Activated naive CD4-positive, alpha-beta T cell treated with anti-CD3 and anti-CD28 coated beads, Interleukin-2, amount 50 U/mL, for 24 hours (primary cell): ENCODE results near the gene RYR1.
"Not testable (repeated sequence)": the region's sequence is repeated elsewhere in the genome, so short reads cannot be mapped to it uniquely, and the experiment has no call there.

Source experiments
- H3K27ac Mint-ChIP-seq: one replicate; pipeline ENCODE4 v1.8.0; 2021; ENCODE audit warnings: mild to moderate bottlenecking, mixed read lengths
- H3K27me3 Mint-ChIP-seq: one replicate; pipeline ENCODE4 v1.8.0; 2021; ENCODE audit warnings: mixed read lengths
- H3K36me3 Mint-ChIP-seq: one replicate; pipeline ENCODE4 v1.8.0; 2021; ENCODE audit warnings: mixed read lengths
- H3K4me1 Mint-ChIP-seq: one replicate; pipeline ENCODE4 v1.8.0; 2021; ENCODE audit warnings: mixed read lengths
- H3K4me3 Mint-ChIP-seq: one replicate; pipeline ENCODE4 v1.8.0; 2021; ENCODE audit warnings: mild to moderate bottlenecking, mixed read lengths
- H3K9me3 Mint-ChIP-seq: one replicate; pipeline ENCODE4 v1.8.0; 2021; ENCODE audit warnings: mixed read lengths

RYR1 gene

DNA sequence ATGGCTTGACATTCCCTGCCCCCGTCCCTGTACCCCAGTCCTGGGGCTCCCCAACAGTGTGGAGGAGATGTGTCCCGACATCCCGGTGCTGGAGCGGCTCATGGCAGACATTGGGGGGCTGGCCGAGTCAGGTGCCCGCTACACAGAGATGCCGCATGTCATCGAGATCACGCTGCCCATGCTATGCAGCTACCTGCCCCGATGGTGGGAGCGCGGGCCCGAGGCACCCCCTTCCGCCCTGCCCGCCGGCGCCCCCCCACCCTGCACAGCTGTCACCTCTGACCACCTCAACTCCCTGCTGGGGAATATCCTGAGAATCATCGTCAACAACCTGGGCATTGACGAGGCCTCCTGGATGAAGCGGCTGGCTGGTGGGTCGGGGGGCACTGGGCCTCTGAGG, 83.8 kb downstream of the RYR1 start:
- H3K9me3 Mint-ChIP-seq: no peaks in the 10 kb centered on the region

DNA sequence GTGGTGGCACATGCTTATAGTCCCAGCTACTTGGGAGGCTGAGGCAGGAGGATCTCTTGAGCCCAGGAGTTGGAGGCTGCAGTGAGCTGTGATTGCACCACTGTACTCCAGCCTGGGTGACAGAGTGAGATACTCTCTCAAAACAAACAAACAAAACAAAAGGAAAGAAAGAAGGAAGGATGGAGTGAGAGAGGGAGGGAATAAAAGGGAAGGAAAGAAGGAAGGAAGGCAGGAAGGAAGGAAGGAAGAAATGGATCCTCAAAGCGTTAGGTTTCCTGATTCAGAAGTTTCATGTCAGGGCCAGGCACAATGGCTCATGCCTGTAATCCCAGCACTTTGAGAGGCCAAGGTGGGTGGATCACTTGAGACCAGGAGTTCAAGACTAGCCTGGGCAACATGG, 84.5 kb downstream of the RYR1 start:
- H3K27ac Mint-ChIP-seq, H3K4me3 Mint-ChIP-seq, H3K36me3 Mint-ChIP-seq, H3K9me3 Mint-ChIP-seq, H3K27me3 Mint-ChIP-seq, H3K4me1 Mint-ChIP-seq: not testable (repeated sequence)

More for the DNA sequence above, 83.8 kb downstream of the RYR1 start:
- Mint-ChIP-seq H3K27me3 (no peaks in the 10 kb centered on the region), H3K36me3 (no peaks in the 10 kb centered on the region), H3K4me3 (no peak overlapping the region), H3K27ac (no peak overlapping the region), H3K4me1 (peaks cover 6% of the 10 kb centered on the region)

DNA sequence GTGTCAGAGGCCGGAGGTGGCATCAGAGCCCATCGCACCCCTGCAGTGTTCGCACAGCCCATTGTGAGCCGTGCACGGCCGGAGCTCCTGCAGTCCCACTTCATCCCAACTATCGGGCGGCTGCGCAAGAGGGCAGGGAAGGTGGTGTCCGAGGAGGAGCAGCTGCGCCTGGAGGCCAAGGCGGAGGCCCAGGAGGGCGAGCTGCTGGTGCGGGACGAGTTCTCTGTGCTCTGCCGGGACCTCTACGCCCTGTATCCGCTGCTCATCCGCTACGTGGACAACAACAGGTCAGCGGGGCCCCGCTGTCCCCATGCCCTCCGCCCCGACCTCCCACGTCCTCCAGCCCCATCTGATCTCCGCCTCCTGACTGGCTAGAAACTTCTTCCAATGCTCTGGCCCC, 85.7 kb downstream of the RYR1 start:
- no peak overlapping the region for H3K4me3 Mint-ChIP-seq
- H3K9me3 Mint-ChIP-seq: no peaks in the 10 kb centered on the region
- peaks cover 6% of the 10 kb centered on the region for H3K4me1 Mint-ChIP-seq
- H3K27me3 Mint-ChIP-seq: no peaks in the 10 kb centered on the region
- H3K27ac Mint-ChIP-seq: no peak overlapping the region
- no peaks in the 10 kb centered on the region for H3K36me3 Mint-ChIP-seq

DNA sequence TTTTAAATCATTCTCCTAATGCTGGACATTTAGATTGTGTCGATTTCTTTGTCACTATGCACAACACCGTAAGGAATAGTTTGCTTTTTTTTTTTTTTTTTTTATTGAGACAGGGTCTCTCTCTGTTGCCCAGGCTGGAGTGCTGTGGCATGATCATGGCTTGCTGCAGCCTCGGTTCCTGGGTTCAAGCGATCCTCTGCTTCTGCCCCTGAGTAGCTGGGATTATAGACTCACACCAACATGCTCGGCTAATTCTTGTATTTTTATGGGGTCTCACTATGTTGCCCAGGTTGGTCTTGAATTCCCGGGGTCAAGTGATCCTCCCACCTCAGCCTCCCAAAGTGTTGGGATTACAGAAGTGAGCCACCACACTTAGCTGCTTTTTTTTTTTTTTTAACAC, 86.5 kb downstream of the RYR1 start:
- no peaks in the 10 kb centered on the region for H3K36me3 Mint-ChIP-seq
- peaks cover 4% of the 10 kb centered on the region for H3K4me1 Mint-ChIP-seq
- H3K27ac Mint-ChIP-seq: no peak overlapping the region
- no peaks in the 10 kb centered on the region for H3K9me3 Mint-ChIP-seq
- no peak overlapping the region for H3K4me3 Mint-ChIP-seq
- no peaks in the 10 kb centered on the region for H3K27me3 Mint-ChIP-seq

DNA sequence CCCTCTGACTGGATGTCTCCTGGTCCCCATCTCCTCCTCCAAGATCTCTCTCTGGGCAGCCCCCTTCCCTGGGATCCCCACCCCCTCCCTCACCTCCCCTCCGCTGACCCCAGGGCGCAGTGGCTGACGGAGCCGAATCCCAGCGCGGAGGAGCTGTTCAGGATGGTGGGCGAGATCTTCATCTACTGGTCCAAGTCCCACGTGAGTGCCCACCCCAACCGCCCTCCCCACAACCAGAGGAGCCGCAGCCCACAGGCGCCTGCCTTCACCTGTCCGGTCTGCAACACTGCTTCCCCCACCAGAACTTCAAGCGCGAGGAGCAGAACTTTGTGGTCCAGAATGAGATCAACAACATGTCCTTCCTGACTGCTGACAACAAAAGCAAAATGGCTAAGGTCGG, 89.4 kb downstream of the RYR1 start:
- H3K27me3 Mint-ChIP-seq: no peaks in the 10 kb centered on the region
- no peaks in the 10 kb centered on the region for H3K36me3 Mint-ChIP-seq
- no peak overlapping the region for H3K27ac Mint-ChIP-seq
- H3K4me1 Mint-ChIP-seq: no peaks in the 10 kb centered on the region
- no peak overlapping the region for H3K4me3 Mint-ChIP-seq
- no peaks in the 10 kb centered on the region for H3K9me3 Mint-ChIP-seq

DNA sequence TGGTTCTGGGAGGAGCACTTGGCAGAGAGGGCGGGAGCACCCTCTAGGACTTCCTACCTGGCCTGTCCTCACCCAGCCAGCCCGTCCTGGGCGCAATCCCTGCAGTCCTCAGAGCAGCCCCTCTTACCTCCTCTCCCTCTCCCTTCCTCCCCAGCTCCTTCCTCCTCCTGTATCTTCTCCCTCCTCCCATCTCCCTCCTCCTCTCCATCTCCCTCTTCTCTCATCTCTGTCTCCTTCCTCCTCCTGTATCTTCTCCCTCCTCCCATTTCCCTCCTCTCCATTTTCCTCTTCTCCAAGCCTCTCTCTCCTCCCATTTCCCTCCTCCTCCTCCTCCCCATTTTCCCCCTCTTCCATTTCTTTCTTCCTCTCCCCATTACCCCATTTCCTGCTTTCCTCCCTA, 89.8 kb downstream of the RYR1 start:
- no peaks in the 10 kb centered on the region for H3K27me3 Mint-ChIP-seq
- H3K36me3 Mint-ChIP-seq: no peaks in the 10 kb centered on the region
- no peaks in the 10 kb centered on the region for H3K9me3 Mint-ChIP-seq
- no peaks in the 10 kb centered on the region for H3K4me1 Mint-ChIP-seq
- H3K4me3 Mint-ChIP-seq: no peak overlapping the region
- H3K27ac Mint-ChIP-seq: no peak overlapping the region

DNA sequence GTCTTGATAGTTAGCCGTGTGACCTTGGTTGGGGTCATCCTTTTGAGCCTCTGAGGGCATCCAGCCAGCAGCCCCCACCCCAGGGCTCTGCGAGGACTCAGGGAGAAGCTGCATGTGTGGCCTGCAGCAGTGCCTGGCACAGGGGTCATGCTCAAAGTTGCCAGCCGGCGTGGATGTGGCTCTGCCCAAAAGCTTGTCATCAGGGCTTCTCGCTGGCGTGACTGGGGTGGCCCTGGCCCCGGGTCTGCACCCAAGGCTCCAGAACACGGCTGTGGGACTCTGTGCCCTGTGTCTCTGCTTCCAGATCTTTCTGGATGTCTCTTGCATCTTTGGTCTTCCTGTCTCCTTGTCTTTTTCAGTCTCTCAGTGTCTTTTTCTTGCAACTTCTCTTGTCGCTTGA, 90.9 kb downstream of the RYR1 start:
- Mint-ChIP-seq H3K27ac (no peak overlapping the region), H3K9me3 (no peaks in the 10 kb centered on the region), H3K27me3 (no peaks in the 10 kb centered on the region), H3K36me3 (no peaks in the 10 kb centered on the region), H3K4me1 (no peaks in the 10 kb centered on the region), H3K4me3 (no peak overlapping the region)

DNA sequence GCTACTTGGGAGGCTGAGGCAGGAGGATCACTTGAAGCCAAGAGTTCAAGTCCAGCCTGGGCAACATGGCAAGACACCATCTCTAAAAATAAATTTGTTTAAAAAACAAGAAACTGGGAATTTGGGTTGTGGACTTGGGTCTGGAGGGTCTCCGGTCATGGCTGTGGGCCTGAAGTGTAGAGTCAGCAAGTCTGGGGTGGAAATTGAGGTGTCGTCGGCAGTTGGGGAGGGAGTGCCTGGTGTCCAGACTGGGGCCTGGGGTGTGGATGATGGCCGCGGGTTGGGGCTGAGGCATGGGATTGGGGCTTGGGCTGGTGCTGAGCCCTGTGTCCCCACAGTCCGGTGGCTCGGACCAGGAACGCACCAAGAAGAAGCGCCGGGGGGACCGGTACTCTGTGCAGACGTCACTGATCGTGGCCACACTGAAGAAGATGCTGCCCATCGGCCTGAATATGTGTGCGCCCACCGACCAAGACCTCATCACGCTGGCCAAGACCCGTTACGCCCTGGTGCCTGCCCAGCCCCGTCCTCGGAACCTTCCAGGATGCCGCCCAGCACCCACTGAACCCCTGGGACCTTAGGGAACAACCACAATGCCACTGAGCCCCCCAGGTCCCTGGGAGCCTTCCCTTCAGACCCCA, 91.6 kb downstream of the RYR1 start:
- Mint-ChIP-seq H3K4me1 (no peaks in the 10 kb centered on the region), H3K4me3 (no peak overlapping the region), H3K9me3 (no peaks in the 10 kb centered on the region), H3K36me3 (no peaks in the 10 kb centered on the region), H3K27me3 (no peaks in the 10 kb centered on the region), H3K27ac (no peak overlapping the region)

DNA sequence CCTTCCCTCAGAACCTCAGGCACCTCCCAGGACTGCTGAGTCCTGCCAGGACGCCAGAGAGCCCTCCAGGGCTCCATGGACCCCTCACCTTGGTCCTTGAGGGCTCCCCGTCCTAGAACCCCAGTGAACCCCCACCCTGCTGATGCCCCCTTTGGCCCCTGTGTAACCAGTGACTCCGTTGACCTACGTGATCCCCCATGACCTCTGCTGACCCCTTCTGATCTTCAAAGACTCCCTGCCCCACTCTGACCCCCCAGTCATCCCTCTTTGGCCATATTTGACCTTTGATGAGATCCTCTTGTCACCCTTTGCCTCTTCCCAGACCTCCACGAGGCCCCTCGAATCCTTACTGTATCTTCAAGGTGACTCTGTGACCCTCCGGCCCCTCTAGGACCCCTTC, 92.9 kb downstream of the RYR1 start:
- no peaks in the 10 kb centered on the region for H3K9me3 Mint-ChIP-seq
- no peaks in the 10 kb centered on the region for H3K36me3 Mint-ChIP-seq
- H3K27me3 Mint-ChIP-seq: no peaks in the 10 kb centered on the region
- H3K4me3 Mint-ChIP-seq: no peak overlapping the region
- H3K27ac Mint-ChIP-seq: no peak overlapping the region
- no peaks in the 10 kb centered on the region for H3K4me1 Mint-ChIP-seq

DNA sequence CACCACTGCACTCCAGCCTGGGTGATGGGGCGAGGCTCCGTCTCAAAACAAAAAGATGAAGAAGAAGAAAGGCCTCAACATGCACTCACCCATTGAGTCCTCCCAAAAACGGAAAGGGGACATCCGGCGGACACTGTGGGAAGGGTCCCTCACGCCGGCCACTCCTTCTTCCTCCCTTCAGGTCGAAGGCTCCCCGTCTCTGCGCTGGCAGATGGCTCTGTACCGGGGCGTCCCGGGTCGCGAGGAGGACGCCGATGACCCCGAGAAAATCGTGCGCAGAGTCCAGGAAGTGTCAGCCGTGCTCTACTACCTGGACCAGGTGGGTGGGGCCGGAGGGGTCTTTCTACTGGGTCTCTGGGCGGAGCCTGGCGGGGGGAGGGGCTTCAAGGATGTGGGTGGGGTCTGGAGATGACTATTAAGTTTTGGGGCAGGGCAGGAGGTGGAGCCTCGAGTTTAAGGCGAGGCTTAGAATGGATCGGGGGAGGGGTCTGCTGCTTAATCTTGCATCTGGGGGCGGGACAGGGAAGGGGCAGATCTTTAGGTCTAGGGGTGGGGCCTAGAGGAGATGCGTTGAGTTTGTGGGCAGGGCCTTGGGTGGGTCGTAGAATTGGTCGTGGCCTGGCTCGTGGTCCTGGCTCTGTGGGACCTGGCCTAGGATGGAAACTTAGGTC, 94.1 kb downstream of the RYR1 start:
- Mint-ChIP-seq H3K4me3 (no peak overlapping the region), H3K27me3 (no peaks in the 10 kb centered on the region), H3K27ac (no peak overlapping the region), H3K9me3 (no peaks in the 10 kb centered on the region), H3K4me1 (no peaks in the 10 kb centered on the region), H3K36me3 (no peaks in the 10 kb centered on the region)

DNA sequence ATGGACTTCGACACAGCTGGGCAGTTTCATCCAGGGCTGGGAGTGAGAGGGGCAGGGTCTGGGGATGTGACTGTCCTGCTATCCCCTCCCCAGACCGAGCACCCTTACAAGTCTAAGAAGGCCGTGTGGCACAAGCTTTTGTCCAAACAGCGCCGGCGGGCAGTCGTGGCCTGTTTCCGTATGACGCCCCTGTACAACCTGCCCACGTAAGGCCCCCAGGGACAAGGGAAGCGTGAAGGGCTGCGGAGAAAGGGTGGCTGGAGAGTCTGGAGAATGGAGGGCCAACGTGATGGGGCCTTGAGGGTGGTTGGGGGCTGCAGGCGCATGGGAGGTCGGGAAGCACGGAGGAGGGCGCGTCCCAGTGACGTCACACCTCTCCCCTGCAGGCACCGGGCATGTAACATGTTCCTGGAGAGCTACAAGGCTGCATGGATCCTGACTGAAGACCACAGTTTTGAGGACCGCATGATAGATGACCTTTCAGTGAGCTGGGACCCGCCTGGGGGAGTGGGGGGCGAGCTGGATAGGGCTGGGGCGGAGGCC, 94.8 kb downstream of the RYR1 start:
- Mint-ChIP-seq H3K4me1 (no peaks in the 10 kb centered on the region), H3K27ac (no peak overlapping the region), H3K9me3 (no peaks in the 10 kb centered on the region), H3K27me3 (no peaks in the 10 kb centered on the region), H3K36me3 (no peaks in the 10 kb centered on the region), H3K4me3 (no peak overlapping the region)

DNA sequence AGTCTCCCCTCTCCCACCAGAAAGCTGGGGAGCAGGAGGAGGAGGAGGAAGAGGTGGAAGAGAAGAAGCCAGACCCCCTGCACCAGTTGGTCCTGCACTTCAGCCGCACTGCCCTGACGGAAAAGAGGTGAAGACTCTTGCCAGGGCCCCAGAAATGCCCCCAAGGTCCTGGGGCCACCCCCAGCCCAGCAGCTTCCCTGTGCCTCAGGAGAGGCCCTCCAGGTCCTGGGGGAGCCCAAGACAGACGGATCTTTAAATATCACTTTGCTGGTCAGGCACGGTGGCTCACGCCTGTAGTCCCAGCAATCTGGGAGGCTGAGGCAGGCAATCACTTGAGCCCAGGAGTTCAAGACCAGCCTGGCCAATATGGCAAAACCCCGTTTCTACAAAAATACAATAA, 95.4 kb downstream of the RYR1 start:
- H3K4me3 Mint-ChIP-seq: no peak overlapping the region
- no peaks in the 10 kb centered on the region for H3K36me3 Mint-ChIP-seq
- no peak overlapping the region for H3K27ac Mint-ChIP-seq

DNA sequence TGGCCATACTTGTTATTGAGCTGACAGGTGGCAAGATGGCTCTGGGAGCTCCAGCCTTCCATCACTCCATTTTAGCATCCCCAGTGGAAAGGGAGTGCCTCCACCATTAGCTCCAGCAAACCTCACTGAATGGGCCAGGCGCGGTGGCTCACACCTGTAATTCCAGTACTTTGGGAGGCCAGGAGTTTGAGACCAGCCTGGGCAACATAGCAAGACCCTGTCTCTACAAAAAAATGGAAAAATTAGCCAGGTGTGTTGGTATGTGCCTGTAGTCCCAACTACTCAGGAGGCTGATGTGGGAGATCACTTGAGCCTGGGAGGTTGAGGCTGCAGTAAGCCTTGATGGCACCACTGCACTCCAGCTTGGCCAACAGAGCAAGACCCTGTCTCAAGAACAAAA, 98.0 kb downstream of the RYR1 start:
- peaks cover 2% of the 10 kb centered on the region for H3K36me3 Mint-ChIP-seq
- peaks cover 4% of the 10 kb centered on the region for H3K4me1 Mint-ChIP-seq
- H3K4me3 Mint-ChIP-seq: no peak overlapping the region
- no peak overlapping the region for H3K27ac Mint-ChIP-seq
- H3K9me3 Mint-ChIP-seq: no peaks in the 10 kb centered on the region
- no peaks in the 10 kb centered on the region for H3K27me3 Mint-ChIP-seq

More for the DNA sequence above, 95.4 kb downstream of the RYR1 start:
- Mint-ChIP-seq H3K4me1 (no peaks in the 10 kb centered on the region), H3K27me3 (no peaks in the 10 kb centered on the region), H3K9me3 (no peaks in the 10 kb centered on the region)

DNA sequence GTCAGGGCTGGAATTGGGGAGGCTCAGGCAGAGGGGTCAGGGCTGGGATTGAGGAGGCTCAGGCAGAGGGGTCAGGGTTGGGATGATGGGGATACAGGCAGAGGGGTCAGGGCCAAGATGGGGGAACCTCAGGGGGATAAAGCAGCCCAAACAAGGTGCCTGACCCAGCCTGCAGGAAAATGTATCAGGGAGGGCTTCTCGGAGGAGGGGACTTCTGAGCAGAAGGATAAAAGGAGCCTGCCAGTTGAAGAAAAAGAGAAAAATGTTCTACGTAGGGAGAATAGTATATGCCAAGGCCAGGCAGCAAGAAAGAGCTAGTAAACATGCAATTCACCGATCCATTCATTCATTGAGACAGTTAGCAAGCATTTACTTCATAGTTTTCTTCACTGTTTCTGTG, 99.4 kb downstream of the RYR1 start:
- Mint-ChIP-seq H3K36me3 (peaks cover 2% of the 10 kb centered on the region), H3K27me3 (no peaks in the 10 kb centered on the region), H3K4me3 (no peak overlapping the region), H3K4me1 (peaks cover 18% of the 10 kb centered on the region), H3K27ac (no peak overlapping the region), H3K9me3 (no peaks in the 10 kb centered on the region)

DNA sequence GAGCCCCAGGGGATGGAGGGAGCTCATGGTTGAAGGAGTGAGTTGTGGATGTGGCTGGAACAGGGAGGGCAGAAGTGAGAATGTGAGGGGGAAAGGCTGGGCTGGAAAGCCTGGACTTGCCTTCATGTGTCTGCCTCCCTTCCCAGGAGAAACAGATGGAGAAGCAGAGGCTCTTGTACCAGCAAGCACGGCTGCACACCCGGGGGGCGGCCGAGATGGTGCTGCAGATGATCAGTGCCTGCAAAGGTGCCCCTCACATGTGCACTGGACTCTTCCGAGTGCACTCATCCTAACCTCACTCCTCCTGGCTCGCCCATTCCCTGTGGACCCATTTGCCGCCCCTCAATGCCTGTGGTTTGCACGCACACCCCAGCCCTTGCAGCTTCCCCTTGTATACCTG, 101.1 kb downstream of the RYR1 start:
- H3K27me3 Mint-ChIP-seq: no peaks in the 10 kb centered on the region
- peaks cover 35% of the 10 kb centered on the region for H3K4me1 Mint-ChIP-seq
- no peak overlapping the region for H3K4me3 Mint-ChIP-seq
- H3K36me3 Mint-ChIP-seq: peaks cover 2% of the 10 kb centered on the region
- H3K9me3 Mint-ChIP-seq: no peaks in the 10 kb centered on the region
- no peak overlapping the region for H3K27ac Mint-ChIP-seq

DNA sequence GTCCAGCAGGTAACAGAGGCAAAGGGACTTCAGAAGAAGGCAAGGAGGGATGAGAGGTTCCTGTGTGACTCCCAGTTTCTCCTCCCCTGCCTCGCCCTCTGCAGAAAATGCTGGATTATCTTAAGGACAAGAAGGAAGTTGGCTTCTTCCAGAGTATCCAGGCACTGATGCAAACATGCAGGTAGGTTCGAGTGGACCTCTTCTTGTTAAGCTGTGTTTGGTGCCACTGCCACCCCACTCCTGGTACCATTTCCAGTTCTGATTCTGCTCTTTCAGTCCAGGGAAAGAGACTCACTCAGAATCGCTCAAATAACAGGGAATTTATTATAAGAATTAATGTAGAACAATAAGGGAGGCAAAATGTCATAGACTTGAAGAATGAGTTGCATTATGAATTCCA, 101.7 kb downstream of the RYR1 start:
- H3K4me3 Mint-ChIP-seq: no peak overlapping the region
- peaks cover 36% of the 10 kb centered on the region for H3K4me1 Mint-ChIP-seq
- H3K9me3 Mint-ChIP-seq: no peaks in the 10 kb centered on the region
- peaks cover 2% of the 10 kb centered on the region for H3K36me3 Mint-ChIP-seq
- no peaks in the 10 kb centered on the region for H3K27me3 Mint-ChIP-seq
- no peak overlapping the region for H3K27ac Mint-ChIP-seq
